Left forelimb (tissue), 1 donor: ENCODE measurements around the gene NR1H2.
"Not testable (repeated sequence)": the region's sequence is repeated elsewhere in the genome, so short reads cannot be mapped to it uniquely, and the experiment has no call there.

Experiments used
- DNase-seq: peaks from one replicate; pipeline ENCODE4 v3.0.0-alpha.2; 2018; ENCODE audit warnings: low spot score

NR1H2 gene

DNA sequence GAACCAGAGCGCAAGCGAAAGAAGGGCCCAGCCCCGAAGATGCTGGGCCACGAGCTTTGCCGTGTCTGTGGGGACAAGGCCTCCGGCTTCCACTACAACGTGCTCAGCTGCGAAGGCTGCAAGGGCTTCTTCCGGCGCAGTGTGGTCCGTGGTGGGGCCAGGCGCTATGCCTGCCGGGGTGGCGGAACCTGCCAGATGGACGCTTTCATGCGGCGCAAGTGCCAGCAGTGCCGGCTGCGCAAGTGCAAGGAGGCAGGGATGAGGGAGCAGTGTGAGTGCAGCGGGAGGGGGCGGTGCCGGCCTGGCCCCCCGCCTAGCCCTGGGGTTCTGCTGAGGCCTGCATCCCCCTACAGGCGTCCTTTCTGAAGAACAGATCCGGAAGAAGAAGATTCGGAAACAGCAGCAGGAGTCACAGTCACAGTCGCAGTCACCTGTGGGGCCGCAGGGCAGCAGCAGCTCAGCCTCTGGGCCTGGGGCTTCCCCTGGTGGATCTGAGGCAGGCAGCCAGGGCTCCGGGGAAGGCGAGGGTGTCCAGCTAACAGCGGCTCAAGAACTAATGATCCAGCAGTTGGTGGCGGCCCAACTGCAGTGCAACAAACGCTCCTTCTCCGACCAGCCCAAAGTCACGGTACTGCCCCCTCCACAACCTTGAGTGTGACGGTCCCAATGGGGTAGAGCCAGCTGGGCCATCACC lies 2.1 kb downstream of the NR1H2 start:
- DNase-seq = no peak

DNA sequence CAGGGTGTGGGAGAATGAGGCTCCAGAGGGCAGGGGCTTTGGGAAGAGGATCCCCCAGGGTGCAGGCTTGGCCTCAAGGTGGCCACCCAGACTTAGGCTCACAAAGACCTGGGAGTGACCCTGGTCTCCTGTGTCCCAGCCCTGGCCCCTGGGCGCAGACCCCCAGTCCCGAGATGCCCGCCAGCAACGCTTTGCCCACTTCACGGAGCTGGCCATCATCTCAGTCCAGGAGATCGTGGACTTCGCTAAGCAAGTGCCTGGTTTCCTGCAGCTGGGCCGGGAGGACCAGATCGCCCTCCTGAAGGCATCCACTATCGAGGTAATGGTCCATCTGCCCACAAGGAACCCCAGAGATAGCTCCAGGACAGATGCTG lies 2.6 kb downstream of the NR1H2 start:
- no peak for DNase-seq

DNA sequence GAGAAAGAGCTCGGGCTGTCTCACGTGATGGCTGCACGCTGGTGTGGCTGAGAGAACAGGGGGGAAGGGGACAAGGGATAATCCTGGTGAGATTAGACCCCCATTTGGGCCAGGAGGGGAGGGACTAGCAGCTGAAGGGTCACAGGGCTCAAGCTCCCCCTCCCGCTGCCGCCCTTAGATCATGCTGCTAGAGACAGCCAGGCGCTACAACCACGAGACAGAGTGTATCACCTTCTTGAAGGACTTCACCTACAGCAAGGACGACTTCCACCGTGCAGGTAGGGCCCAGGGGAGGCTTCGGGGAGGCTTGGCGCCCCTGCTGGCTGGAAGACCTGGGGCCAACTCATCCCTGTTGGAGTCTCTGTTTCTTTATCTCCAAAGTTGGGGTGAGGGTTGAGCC lies 3.3 kb downstream of the NR1H2 start:
- DNase-seq = no peak

DNA sequence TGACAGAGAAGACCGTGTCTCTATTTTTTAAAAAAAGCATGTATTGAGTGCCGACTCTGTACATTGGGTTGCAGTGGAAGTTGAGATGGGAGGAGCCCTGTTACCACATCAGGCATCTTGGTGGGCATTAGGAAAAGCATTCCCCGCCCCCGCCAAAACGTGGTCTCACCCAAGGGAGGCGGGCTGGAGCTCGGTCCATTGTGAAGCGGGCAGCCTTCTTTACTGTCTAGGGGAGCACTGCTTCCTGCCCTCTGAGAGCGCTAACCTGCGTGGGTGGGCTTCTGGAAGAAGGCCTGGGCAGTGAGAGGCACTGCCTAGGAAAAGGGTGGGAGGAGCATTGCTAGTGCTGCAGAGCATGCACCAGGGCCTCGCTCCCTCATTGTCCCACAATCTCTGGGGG lies 3.9 kb downstream of the NR1H2 start:
- no peak for DNase-seq

DNA sequence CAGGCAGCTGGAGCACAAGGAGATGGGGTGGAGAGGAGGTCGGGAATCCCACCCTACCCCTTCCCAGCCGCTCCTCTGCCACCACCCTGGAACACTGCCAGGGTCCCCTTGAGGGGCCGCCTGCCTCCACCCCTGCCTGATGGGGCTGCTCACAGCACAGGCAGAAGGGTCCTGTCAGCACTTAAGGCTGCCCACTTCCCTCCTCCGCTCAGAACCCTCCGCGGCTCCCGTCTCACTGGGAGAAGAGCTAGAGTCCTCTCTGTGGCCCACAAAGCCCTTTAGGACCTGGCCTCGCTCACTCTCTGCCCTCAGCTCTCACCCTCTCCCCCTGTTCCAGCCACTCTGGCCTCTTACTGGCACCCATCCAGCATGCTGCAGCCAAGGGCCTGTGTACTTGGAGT lies 4.5 kb downstream of the NR1H2 start:
- DNase-seq = no peak

DNA sequence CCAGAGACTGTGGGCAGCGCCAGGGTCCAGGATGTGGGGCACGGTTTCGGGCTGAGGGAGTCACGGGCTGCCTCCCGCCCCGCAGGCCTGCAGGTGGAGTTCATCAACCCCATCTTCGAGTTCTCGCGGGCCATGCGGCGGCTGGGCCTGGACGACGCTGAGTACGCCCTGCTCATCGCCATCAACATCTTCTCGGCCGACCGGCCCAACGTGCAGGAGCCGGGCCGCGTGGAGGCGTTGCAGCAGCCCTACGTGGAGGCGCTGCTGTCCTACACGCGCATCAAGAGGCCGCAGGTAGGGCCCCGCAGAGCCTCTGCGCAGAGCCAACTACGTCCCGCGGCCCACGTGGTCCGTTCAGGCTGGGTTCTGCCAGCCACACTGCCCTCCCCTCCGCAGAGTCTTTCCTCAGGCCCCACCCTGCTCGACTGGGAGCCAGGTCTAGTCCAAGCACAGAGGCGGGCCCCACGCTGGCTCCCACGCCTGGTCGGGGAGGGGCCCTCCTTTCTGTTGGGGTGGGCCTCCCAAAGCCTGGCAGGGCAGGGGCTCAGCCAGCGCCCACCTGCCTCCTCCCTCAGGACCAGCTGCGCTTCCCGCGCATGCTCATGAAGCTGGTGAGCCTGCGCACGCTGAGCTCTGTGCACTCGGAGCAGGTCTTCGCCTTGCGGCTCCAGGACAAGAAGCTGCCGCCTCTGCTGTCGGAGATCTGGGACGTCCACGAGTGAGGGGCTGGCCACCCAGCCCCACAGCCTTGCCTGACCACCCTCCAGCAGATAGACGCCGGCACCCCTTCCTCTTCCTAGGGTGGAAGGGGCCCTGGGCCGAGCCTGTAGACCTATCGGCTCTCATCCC lies 5.8 kb downstream of the NR1H2 start:
- DNase-seq = no peak

DNA sequence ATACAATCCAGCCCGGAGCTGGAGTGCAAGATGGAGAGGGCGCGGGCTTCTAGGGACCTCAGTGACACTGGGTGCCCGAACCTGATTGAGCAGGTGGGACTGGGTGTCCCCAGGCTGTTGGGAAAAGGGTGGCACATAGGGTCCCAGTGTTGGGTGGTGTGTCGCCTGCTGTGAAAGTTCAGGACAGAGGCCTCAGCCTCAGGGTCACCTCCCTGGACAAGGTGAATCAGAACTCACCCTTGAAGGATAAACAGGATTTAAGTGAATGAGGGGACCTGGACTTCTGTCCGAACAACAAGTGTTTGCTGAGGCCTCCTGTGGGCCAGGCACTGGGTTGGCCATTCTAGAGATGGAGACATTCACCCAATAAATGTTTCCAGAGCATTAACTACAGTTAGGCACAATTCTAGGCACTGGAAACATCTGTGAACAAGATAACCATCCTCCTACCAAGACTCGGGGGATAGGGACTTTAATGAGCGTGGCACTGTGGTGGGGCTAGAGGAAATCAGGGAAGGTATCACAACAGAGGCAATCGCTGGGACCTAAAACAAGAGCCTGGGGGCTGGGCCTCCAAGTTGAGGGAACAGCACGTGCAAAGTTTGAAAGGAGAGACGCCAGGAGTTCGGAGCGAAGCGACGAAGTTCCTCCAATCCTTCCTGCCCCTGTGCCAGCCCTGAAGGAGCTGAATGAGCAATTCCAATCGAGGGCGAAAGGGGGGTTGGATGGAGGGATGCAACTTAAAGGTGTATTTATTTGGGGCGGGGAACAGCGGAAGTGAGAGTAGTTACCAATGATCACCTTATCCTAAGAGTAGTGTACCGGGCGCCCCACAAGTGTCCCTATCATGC lies 7.0 kb downstream of the NR1H2 start:
- no peak for DNase-seq

DNA sequence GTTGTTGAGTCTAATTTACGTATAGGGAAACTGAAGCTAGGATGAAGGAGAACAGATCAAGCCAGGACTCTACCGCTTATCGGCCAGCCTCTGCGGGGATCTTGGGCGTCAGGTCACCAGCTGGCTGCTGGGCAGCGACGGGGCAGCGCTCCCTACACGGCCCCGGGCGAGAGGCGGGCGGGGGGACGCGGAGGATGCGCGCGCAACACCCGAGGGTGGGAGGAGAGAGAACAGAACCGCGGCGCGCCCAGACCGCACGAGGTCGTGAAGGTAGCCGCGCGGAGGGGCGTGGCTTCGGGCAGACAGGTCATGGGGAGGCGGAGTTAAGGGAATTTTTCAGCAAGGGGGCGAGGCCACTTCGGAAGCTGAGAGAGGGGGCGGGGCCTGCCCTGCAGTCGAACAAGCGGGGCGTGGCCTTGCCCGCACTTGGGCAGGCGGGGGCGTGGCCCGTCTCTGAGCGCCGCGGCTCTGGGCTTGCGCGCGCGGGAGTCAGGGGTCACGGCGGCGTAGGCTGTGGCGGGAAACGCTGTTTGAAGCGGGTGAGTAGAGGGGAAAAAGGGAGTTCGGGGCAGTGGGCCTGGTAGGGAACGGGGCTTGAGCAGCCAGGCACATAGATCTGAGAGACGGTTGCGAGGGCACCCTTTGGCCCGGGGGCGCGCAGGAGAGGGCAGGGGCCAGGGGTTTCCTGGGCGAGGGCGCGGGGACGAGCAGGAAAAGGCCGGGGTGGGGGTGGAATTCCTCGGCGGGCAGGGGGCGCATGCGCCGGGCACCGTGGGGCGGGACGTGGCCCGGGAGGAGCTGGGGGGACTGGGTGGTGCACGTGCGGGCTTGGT lies 7.8 kb downstream of the NR1H2 start, which contains the start of gene POLD1:
TSS of gene POLD1 (plus strand) at position 496 of the 833 bp plus-strand sequence. CDS start 14,505 bp downstream, outside the sequence.
- peak; percentile 95 for DNase-seq

DNA sequence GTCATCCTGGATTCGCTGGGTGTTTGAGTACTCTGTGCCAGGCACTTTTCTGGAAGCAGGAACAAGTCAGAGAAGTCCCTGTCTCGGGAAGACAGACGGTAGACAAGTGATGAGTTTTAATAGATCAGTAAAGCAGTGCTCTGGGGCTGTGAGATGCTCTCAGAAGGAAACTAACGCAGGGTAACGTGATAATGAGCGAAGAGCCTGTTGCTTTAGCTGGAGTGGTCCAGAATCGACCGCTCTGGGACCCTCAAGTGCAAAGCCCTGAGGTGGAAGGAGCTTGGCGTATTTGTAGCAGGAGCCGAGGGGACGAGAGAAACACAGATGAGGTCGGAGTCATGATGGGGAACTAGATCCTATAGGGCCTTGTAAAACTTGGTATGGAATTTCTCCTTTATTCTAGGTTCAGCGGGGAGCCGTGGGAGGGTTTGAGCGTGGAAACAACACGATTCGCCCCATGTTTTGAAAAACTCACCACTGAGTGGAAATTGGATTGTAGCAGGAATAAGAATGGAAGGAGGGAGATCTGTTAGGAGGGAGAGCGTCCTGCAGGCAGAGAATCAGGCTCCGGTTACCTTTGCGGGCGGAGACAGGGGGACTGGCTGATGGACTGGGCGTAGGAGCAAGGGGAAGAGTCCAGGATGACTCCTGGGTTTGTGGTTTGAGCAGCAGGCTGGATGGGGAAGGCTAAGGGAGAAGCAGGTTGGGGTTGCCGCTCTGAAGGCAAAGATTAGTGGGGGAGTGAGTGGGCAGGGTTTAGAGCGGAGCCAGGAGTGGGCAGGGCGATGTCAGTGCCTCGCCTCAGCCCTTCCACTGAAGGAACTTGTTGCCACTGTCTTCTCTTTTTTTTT lies 8.7 kb downstream of the NR1H2 start:
- no peak for DNase-seq

DNA sequence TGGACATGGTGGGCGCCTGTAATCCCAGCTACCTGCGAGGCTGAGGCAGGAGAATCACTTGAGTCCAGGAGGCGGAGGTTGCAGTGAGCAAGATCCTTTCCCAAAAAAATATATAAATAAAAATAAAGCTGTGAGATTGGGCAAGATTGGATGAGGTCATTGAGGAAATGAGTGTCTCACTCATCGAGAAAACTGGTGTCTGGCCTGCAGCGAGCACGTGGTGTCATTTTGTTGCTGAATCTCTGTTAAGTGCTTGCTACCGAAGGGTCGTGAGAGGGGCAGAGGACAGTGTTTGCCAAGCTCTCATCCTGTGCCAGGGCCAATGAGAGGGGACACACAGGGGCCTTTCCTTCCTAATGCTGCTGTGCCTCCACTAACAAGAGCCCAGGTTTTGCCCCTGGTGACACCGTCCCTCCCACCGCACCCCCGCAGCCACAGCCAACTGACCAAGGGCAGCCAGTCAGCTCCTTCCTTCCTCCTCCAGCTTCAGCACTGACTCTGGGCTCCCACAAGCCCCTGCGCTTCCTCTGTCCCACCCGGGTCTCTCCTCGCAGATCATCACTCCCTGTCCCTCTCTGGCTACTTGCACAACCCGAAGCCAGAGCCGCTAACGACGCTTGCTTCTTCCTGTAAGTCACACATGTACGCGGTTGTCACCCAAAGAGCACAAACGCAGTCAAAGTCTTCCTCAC lies 11.1 kb downstream of the NR1H2 start:
- DNase-seq = no peak

DNA sequence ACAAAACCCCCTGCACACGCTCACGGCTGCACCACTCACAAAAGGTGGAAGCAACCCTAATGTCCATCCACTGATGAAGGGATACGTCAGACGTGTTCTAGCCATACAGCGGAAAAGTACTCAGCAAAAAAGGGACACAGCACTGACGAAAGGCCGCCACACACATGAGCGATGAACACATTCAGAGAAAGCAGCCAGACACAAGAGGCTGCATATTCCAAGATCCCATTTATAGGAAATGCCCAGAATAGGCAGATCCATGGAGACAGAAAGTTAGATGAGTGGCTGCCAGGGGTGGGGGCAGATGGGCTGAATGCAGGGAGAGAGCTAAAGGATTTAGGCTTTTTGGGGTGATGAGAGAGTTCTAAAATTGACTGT lies 11.6 kb downstream of the NR1H2 start:
- no peak for DNase-seq

DNA sequence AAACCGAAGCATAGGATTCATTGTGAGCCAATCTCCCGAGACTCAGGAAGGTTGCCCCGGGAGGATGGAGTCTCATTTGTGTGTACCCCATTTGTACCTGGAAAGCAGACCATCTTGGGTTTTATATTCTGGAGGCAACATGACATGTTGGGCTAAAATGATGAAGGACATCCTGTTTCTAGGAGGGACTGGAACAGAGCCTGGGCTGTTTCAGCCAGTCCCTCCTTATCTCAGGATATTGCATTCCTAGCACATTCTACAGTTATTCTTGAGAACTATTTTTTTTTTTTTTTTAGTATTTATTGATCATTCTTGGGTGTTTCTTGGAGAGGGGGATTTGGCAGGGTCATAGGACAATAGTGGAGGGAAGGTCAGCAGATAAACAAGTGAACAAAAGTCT lies 14.0 kb downstream of the NR1H2 start:
- not testable (repeated sequence) for DNase-seq

DNA sequence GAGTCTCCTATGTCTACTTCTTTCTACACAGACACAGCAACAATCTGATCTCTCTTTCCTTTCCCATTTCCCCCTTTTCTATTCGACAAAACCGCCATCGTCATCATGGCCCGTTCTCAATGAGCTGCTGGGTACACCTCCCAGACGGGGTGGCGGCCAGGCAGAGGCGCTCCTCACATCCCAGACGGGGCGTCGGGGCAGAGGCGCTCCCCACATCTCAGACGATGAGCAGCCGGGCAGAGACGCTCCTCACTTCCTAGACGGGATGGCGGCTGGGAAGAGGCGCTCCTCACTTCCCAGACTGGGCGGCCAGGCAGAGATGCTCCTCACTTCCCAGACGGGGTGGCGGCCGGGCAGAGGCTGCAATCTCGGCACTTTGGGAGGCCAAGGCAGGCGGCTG lies 14.7 kb downstream of the NR1H2 start:
- DNase-seq = not testable (repeated sequence)

DNA sequence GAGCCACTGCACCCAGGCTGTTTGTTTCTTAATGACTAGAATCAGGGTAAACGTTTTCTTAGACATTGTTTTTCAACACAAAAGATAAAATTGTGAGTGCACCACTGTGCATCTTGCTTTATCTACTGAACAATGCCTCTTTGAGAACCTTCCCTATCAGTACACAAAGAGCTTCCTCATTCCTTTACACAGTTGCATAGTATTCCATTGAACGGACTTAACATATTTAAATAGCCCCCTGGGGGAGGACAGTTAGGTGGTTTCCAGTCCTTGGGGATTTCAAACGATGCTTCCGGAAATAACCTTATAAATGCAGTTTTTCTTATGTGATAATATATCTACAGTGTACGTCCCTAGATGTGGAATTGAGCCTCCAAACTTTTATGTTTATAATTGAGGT lies 16.5 kb downstream of the NR1H2 start:
- DNase-seq = no peak

DNA sequence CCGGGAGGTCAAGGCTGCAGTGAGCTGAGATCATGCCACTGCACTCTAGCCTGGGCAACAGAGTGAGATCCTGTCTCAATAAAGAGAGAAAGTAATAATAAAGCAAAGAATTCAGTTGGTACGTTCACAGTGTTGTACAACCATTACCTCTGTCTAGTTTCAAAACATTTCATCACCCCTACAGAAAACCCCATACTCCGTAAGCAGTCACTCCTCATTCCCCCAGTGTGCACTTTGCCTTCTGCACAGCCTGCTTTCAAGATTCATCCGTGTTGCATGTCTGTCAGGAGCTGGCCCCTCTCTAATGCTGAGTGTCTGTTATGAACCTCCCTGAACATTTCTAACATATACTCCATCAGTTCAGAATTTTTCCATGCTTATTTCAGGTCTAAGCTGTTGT lies 17.3 kb downstream of the NR1H2 start:
- DNase-seq = no peak

DNA sequence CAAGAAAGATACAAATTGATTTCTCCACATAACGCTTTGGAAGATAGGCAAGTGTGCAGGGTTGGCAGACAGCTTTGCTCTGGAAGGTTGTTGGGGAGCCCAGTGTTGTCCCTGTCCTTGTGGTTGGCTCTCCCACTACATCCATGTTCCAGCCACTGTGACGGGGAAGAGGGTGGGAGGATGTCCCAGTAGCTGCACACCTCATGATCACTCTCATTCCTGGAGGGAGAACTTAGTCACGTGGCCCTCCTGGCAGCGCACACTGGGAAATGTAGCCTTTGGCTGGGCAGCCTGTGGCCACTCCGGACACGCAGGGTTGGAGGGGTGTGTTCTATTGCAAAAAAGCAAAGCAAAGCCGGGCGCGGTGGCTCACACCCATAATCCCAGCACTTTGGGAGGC lies 17.8 kb downstream of the NR1H2 start:
- peak; percentile 62 for DNase-seq

DNA sequence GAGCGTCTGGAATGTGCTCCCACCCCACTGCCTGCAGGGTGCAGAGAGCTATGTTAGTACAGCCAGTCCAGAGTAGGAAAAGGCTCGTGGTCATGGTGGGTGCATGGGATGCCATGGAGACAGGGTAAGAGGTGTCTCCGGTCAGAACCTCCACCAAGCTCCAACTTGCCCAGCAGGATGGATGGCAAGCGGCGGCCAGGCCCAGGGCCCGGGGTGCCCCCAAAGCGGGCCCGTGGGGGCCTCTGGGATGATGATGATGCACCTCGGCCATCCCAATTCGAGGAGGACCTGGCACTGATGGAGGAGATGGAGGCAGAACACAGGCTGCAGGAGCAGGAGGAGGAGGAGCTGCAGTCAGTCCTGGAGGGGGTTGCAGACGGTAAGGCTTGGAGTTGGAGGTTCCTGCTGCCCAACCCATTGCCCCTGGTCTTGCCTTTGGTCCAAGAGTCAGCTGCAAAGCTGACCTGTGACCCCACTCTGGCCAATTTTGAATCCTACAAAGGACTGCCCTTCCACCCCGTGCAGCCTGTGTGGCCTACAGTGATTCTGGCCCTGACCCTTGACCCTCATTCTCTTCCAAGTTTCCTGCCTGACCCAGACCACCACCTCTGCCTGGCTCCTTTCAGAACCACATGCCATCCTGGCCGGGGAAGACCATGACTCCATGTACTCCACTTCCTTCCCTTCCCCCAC lies 22.6 kb downstream of the NR1H2 start:
- DNase-seq = peak; percentile 51

DNA sequence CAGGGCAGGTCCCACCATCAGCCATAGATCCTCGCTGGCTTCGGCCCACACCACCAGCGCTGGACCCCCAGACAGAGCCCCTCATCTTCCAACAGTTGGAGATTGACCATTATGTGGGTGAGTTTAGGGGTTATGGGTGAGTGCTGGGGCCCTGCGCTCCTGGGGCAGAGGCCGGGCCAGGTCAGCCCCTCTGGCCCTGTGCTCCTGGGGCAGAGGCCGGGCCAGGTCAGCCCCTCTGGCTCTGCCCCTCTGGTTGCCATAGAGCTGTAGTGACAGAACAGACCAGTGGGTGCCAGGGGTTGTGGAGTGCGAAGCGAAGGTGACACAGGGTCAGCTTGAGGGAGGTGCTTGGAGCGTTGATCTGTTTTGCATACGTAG lies 23.1 kb downstream of the NR1H2 start:
- no peak for DNase-seq

DNA sequence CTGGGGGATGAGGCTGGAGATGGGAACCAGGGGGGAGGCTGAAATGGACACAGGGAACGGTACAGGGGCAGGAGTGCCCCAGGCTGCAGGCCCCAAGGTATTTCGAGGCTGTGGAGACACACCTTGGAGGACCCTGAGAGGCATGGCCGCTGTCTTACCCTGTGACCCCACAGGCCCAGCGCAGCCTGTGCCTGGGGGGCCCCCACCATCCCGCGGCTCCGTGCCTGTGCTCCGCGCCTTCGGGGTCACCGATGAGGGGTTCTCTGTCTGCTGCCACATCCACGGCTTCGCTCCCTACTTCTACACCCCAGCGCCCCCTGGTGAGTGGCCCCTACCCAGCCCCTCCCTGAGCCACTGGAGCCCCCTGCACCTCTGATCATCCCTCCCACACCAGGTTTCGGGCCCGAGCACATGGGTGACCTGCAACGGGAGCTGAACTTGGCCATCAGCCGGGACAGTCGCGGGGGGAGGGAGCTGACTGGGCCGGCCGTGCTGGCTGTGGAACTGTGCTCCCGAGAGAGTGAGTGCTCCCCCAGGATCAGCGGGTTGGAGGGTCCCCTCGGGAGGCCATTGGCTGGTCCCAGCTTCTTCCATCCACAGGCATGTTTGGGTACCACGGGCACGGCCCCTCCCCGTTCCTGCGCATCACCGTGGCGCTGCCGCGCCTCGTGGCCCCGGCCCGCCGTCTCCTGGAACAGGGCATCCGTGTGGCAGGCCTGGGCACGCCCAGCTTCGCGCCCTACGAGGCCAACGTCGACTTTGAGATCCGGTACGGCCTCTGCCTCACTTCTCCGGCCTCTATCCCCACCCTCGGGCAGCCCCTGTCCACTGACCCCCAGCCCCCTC lies 25.6 kb downstream of the NR1H2 start:
- DNase-seq = peak; percentile 55
